NCI-H2227 treated with DMSO at 0.1 percent for 48 hours (cell line): ENCODE measurements around the gene PPP2R1B.
"Not testable (repeated sequence)": the region's sequence is repeated elsewhere in the genome, so short reads cannot be mapped to it uniquely, and the experiment has no call there.

Experiments used
- DNase-seq: peaks from one replicate; lab custom pipeline; 2025; lab: John Stamatoyannopoulos, UW

The PPP2R1B gene

GRCh38 chr11:111765984-111766833 lies at the start of gene PPP2R1B:
PPP2R1B (minus strand) TSS chr11:111766389; CDS start chr11:111766361, 28 bp downstream.
- peak; percentile 77 for DNase-seq

DNA sequence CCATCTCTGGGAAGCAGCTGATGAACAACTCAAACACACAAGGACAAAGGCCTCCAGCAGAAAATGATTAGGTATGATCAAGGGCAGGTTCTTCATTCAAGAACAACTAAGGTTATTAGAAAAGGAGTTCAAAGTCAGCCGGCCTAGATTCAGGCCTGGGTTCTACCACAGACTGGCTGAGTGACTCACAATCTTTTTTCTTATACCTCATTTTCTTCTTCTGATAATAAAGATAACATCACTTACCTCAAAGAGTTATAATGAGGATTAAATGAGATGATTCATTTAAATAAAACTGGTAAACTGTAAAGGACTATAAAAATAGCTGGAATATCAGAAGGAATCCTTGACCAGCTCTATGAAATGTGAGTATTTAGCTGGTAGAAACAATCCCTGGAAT lies 49.3 kb upstream of the PPP2R1B start:
- no peak for DNase-seq

GRCh38 chr11:111814557-111815320 lies 48.5 kb upstream of the PPP2R1B start:
- no peak for DNase-seq

- no peak for DNase-seq
Observed at GRCh38 chr11:111814106-111814505, 47.9 kb upstream of the PPP2R1B start.

GRCh38 chr11:111812211-111812610 lies 46.0 kb upstream of the PPP2R1B start:
- no peak for DNase-seq

DNA sequence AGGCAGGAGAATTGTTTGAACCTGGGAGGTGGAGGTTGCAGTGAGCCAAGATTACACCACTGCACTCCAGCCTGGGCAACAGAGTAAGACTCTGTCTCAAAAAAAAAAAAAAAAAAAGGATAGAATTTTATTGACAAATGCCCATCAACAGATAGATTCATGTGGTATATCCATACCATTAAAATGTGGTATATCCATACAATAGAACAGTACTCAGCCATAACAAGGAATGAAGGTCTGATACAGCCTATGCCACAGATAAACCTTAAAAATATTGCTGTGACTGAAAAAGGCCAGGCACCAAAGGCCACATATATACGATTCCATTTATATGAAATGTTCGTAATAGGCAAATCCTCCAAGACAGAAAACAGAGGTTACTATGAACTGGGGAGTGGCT lies 45.3 kb upstream of the PPP2R1B start:
- no peak for DNase-seq

GRCh38 chr11:111808834-111809233 lies 42.6 kb upstream of the PPP2R1B start:
- no peak for DNase-seq

GRCh38 chr11:111808063-111808588 lies 41.9 kb upstream of the PPP2R1B start:
- no peak for DNase-seq

- DNase-seq = no peak
Observed at GRCh38 chr11:111807076-111807475, 40.9 kb upstream of the PPP2R1B start.

DNA sequence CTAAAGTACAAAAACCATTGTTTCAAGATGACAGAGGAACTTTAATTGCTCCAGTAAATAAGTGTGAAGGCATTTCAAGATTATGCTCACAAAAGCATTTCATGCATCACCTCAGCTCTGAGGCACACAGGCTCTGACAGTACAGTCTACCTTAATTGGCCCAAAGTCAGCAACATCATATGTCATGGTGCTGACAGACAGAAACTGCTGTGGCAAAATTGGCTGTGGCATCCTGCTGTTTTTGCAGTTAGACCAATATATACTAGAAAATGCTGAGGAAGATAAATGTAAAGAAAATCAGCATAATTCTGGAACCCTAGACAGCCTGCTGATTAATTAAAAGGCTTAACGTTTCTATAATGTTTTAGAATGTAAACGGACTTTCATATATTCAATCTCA lies 34.9 kb upstream of the PPP2R1B start:
- DNase-seq = no peak

DNA sequence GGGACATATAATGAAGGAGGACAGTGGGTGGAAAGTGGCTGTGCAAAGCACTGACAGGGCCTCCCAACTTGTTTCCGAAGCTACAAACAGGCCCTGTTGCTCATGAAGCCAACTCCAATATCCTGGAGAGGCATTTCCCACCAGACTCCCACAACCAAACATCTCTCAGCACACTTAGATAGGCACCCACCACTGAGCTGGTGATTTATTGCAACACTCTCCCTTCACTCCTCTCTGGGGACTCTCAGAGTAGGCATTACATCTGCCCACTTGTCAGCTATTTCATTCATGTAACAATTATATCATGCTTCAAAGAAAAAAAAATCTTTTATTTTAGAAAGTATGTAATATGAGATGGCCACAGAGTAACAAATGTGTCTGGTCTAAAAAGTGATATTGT lies 32.1 kb upstream of the PPP2R1B start:
- no peak for DNase-seq

- no peak for DNase-seq
Observed at GRCh38 chr11:111797145-111797581, 31.0 kb upstream of the PPP2R1B start.

GRCh38 chr11:111796696-111797095 lies 30.5 kb upstream of the PPP2R1B start:
- DNase-seq = no peak

GRCh38 chr11:111795334-111795985 lies 29.3 kb upstream of the PPP2R1B start:
- no peak for DNase-seq

DNA sequence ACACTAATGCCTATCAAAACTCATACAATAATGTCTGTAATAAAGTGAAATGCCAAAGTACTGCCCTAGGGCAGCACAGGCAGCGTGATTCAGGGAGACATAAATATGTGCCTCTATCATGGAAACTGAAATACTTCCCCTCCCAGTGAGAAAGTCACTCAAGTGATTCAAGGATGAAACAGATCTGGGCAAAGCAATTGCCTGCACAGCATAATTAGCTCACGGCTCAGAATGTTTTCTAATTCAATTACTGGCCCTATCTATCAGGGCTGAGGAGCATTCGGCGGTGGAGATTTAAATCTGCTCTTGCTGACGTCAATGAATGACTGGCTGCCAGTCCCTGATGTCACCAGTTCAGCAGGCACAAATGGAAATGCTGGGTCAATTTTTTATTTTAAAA lies 27.7 kb upstream of the PPP2R1B start:
- DNase-seq = no peak

- no peak for DNase-seq
Observed at GRCh38 chr11:111792955-111793500, 26.8 kb upstream of the PPP2R1B start.

DNA sequence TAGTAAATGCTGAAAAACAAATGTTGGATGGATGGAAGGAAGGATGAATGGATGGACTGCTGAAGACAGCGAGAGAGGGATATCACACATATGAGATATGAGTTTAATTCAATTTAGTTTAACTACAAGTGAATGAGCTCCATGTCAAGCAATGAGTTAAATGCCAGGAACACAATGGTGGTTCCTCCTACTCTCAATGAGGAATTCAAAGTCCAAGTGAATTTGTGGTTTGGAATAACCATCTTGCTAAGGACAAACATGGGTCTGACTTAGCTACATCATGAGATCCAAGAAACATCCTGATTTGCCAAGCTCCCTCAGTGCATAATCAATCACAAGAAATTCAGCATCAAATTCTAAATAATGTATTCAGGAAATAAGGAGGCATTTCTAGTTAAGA lies 26.1 kb upstream of the PPP2R1B start:
- no peak for DNase-seq

GRCh38 chr11:111788464-111788863 lies 22.3 kb upstream of the PPP2R1B start:
- DNase-seq = no peak

- no peak for DNase-seq
Observed at GRCh38 chr11:111788051-111788450, 21.9 kb upstream of the PPP2R1B start.

DNA sequence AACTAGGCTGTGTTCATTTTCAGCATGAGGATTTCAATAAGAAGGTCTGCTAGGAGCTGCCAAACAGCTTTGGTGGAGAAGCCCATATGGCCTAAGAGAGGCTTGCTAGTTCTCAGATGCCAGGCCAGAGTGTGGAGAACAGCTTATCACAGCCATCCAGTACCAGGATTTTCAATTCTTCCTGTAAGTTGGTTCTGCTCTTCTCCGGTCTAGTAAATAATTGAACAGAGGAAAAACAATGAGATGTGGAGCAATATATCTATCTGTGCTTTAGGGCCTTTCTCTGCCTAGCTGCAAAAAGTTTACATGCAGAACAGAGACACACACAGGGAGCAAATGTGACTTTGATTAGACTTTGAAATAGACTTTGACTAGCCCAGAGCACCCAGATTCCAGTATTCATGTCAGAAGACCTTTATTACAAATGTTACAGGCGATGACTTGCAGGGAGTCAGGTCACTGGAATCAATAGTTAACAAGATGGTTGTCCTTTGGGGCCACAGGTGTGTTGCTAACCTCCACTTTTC lies 19.8 kb upstream of the PPP2R1B start:
- no peak for DNase-seq

DNA sequence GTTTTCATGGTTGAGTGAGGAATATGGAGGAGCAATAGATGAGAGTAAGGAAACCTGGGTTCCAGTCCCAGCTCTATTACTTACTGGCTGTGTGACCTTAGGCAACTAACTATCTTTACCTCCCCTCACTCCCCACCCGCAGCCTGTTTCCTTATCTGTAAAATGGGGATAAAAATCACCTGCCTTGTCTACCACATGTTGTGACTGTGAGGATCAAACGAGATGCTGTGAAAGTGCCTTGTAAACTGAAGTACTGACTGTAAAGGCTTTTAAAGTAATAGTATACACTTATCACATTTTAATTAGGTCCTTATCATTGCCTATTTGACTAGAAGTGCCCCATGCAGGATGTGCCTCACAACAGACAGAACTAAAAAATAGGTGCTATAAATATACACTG lies 18.9 kb upstream of the PPP2R1B start:
- no peak for DNase-seq

DNA sequence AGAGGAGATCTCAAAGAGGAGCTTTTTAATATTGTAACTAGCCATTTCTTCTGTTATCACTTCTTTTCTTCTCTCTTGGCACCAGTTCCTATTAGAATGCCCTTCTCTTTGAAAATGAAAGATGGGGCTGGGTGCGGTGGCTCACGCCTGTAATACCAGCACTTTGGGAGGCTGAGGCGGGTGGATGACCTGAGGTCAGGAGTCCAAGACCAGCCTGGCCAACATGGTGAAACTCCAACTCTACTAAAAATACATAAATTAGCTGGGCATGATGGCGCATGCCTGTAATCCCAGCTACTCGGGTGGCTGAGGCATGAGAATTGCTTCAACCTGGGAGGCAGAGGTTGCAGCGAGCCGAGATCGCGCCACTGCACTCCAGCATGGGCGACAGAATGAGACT lies 18.1 kb upstream of the PPP2R1B start:
- DNase-seq = not testable (repeated sequence)
